Measurements from ENCODE around the gene GALNT2. TPM values are rescaled to one million over a fixed set of nuclear protein-coding genes. Genes with fewer than 3 reads are reported as not detected.

Gene GALNT2
- total and polyA plus RNA-seq, 12 donors, result 9.7 to 35.1 (median 25.8) TPM

DNA sequence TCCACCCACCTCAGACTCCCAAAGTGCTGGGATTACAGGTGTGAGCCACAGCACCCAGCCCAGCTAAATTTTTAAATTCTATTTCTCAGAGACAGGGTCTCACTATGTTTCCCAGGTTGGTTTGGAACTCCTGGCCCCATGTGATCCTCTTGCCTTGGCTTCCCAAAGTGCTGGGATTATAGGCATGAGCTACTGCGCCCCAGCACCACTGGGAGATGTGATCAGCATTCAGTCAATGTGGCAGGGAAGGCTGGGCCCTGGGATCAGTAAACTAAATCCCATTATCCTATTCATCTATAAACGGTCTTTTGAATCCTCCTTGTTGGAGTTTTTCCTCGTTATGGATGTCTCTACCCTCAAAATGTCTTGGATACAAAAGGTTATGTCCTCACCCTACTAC, 245.6 kb downstream of the GALNT2 start:
- H3K36me3 ChIP-seq, result no peaks in the 10 kb centered on the region
- TF ChIP-seq, protein P1, sequence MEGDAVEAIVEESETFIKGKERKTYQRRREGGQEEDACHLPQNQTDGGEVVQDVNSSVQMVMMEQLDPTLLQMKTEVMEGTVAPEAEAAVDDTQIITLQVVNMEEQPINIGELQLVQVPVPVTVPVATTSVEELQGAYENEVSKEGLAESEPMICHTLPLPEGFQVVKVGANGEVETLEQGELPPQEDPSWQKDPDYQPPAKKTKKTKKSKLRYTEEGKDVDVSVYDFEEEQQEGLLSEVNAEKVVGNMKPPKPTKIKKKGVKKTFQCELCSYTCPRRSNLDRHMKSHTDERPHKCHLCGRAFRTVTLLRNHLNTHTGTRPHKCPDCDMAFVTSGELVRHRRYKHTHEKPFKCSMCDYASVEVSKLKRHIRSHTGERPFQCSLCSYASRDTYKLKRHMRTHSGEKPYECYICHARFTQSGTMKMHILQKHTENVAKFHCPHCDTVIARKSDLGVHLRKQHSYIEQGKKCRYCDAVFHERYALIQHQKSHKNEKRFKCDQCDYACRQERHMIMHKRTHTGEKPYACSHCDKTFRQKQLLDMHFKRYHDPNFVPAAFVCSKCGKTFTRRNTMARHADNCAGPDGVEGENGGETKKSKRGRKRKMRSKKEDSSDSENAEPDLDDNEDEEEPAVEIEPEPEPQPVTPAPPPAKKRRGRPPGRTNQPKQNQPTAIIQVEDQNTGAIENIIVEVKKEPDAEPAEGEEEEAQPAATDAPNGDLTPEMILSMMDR (IDR thresholded peaks at IDR 0.05), result no peak
- intact Hi-C loops (cut with DNase I), result loop anchor here in 4 of 10 donors (5.0 to 10.0 kb wide), 2 partner anchors 650 to 1058 kb away; no protein-coding TSS in a partner anchor
- WGBS, 2 donors, result 67 to 74% methylated on average over 3 of the region's 3 CpGs
- DNase-seq (no peak), ATAC-seq (no peak)
- H3K4me3 ChIP-seq, result no peak overlapping the region
- H3K27ac ChIP-seq, result no peak overlapping the region
- H3K27me3 ChIP-seq, result peaks cover 0 to 19% (median 5%) of the 10 kb centered on the region in 7 donors
- H3K9me3 ChIP-seq, result no peaks in the 10 kb centered on the region
- peaks cover 0 to 14% (median 5%) of the 10 kb centered on the region in 9 donors for H3K4me1 ChIP-seq

DNA sequence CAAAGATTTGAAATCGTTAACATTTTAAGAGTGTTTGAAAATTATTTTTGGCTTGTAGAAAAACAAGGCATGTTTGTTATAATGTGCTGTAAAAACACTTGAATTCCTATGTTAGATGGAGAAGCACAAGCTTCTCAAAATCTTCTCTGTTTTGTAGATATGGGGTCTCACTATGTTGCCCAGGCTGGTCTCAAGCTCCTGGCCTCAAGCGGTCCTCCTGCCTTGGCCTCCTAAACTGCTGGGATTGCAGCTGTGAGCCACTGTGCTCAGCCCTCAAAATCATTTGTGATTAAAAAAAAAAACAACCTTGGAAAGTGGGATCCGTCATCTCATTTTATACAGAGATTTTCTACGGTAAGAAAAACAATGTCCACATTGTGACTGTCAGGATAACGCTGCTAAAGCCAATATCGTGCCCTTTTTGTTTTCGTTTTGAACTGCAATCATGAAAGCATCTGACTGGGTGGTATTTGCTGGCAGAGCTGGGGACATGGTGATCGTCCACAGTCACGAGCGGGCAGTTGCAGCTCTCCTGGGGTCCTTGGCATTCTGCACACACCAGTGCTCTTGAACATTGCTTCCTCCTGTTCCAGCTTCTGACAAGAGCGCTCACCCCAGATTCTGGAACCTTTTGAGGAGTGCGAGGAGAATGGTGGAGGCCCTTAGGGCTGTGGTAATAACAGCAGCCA, 246.6 kb downstream of the GALNT2 start:
- H3K4me3 ChIP-seq, result no peak overlapping the region
- H3K27me3 ChIP-seq, result peaks cover 0 to 26% (median 5%) of the 10 kb centered on the region in 7 donors
- ATAC-seq, result no peak
- TF ChIP-seq, protein P1 (IDR thresholded peaks at IDR 0.05), result no peak
- no peaks in the 10 kb centered on the region for H3K36me3 ChIP-seq
- WGBS, 2 donors, result 71 to 80% methylated on average over 12 of the region's 12 CpGs
- H3K9me3 ChIP-seq, result no peaks in the 10 kb centered on the region
- no peak for DNase-seq
- H3K27ac ChIP-seq, result no peak overlapping the region
- H3K4me1 ChIP-seq, result peaks cover 0 to 13% (median 0%) of the 10 kb centered on the region in 9 donors
- intact Hi-C loops (cut with DNase I), result loop anchor here in 4 of 10 donors (5.0 to 10.0 kb wide), 2 partner anchors 651 to 1059 kb away; no protein-coding TSS in a partner anchor

DNA sequence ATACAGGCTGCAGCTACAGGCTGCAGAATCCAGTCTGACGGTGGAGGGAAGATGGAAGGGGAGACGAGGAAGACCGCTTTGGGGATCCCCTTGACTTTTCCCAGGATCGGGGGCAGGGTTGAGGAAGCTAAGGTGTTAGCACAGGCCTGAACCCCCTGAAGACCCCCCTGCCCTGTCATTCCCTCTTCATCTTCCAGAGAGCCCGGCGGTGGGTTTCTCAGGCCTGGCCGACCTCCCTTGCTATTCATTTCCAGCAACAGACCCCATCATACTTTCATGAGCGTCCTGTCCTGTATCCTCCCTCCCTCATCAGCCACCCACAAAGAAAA, 247.1 kb downstream of the GALNT2 start:
- 86 to 93% methylated on average over 8 of the region's 8 CpGs for WGBS, 2 donors
- ATAC-seq (no peak), DNase-seq (no peak)
- Histone ChIP-seq H3K27me3 (peaks cover 0 to 26% (median 5%) of the 10 kb centered on the region in 7 donors), H3K4me3 (no peak overlapping the region), H3K4me1 (peaks cover 0 to 12% (median 0%) of the 10 kb centered on the region in 9 donors), H3K27ac (no peak overlapping the region), H3K36me3 (no peaks in the 10 kb centered on the region), H3K9me3 (no peaks in the 10 kb centered on the region)
- intact Hi-C loops (cut with DNase I), result loop anchor here in 4 of 10 donors (5.0 to 10.0 kb wide), 2 partner anchors 652 to 1059 kb away; no protein-coding TSS in a partner anchor
- TF ChIP-seq, protein P1 (IDR thresholded peaks at IDR 0.05), result no peak

DNA sequence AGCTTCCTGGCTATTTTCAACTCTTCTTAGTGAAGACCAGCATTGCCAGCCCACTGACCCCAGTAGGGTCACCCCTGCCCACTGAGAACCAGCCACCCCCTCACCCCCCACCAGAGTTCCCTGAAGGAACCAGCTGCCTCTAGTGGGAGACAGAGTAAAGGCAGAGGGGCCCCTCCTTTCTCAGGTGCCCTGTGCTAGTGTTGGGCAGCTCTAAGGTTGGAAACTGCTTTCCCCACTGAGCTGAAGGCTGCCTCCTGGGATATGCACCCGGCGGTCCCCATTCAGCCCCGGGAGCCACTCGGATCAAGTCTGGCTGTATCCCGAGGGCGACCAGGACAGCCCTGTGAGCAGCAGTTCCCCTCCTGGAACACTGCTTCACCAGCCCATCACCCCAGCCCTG, 248.1 kb downstream of the GALNT2 start:
- WGBS, 2 donors, result 82 to 83% methylated on average over 6 of the region's 6 CpGs
- H3K4me3 ChIP-seq, result no peak overlapping the region
- H3K4me1 ChIP-seq, result peaks cover 0 to 12% (median 0%) of the 10 kb centered on the region in 9 donors
- peaks cover 0 to 26% (median 5%) of the 10 kb centered on the region in 7 donors for H3K27me3 ChIP-seq
- no peak overlapping the region for H3K27ac ChIP-seq
- TF ChIP-seq, protein P1 (IDR thresholded peaks at IDR 0.05), result no peak
- intact Hi-C loops (cut with DNase I), result loop anchor here in 1 of 10 donors (10.0 kb wide), 1 partner anchor 1060 kb away; no protein-coding TSS in a partner anchor
- H3K36me3 ChIP-seq, result no peaks in the 10 kb centered on the region
- ATAC-seq (no peak), DNase-seq (no peak)
- H3K9me3 ChIP-seq, result no peaks in the 10 kb centered on the region

Data from heart right ventricle (tissue), 16 donors.